Islet precursor cell (in vitro differentiated cells): Measurements from ENCODE around the gene HDAC5.
A peak's percentile ranks its signal among the peaks of the same experiment; 100 is the strongest.
"Not testable (repeated sequence)": the region's sequence is repeated elsewhere in the genome, so short reads cannot be mapped to it uniquely, and the experiment has no call there.

Experiments used
- DNase-seq: peaks from one replicate; pipeline ENCODE4 v3.0.0-alpha.2; 2018

Gene HDAC5

DNA sequence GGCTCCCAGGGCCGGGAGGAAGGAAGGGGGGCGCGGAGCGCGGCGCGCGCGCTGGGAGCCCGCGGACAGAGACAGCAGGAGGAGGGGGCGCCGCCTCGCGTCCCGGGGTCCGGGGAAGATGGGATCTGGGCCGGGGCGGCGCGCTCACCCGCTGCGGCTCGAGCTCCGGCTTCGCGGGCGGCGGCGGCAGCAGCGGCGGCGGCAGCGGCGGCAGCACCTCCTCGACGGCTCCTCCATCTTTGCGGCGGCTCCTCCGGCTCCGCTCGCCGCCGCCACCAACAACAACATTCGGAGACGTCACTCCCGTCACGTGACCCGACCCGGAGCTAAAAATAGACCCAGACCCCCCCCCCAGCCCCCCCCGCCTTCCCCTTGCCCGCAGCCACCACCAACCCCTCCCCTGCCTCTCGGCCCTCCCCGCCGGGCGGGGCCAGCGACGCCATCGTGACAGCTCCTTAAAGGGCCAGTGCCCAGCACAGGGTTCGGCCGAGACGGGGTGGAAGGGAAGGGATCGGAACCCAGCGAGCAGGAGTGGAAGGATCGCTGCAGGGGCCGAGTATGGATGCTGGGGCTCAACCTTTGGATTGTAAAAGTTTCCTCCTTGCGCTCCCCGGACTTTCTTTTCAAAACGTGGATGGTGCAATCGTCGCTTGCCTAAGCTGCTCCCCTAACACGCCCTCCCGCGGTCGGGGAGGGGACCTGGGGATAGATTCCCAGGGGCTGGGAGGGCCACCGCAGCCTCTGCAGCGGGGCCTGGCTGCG lies at the start of gene HDAC5:
Gene HDAC5 (minus strand): TSS at position 286 of the 762 bp plus-strand sequence. CDS start 6,126 bp downstream, outside the sequence.
- peak; percentile 99 for DNase-seq

DNA sequence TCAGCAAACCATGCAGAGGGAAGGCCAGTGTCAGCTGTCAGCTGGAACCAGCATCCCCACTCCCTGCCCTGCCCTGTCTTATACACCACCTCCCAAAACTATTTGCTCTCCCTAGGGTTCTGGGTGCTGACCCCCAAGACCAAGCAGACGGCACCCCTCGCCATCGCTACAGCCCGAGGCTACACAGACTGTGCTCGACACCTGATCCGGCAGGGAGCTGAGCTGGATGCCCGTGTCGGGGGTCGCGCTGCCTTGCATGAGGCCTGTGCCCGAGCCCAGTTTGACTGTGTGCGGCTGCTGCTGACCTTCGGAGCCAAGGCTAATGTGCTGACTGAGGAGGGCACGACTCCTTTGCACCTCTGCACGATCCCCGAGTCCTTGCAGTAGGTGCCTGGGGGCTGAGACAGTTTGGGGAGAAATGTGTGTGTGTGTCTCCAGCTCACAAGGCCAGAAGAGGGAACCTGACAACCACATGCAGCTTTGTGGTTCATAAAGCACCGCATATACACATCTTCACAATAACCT lies 48.6 kb upstream of the HDAC5 start:
- peak; percentile 57 for DNase-seq

DNA sequence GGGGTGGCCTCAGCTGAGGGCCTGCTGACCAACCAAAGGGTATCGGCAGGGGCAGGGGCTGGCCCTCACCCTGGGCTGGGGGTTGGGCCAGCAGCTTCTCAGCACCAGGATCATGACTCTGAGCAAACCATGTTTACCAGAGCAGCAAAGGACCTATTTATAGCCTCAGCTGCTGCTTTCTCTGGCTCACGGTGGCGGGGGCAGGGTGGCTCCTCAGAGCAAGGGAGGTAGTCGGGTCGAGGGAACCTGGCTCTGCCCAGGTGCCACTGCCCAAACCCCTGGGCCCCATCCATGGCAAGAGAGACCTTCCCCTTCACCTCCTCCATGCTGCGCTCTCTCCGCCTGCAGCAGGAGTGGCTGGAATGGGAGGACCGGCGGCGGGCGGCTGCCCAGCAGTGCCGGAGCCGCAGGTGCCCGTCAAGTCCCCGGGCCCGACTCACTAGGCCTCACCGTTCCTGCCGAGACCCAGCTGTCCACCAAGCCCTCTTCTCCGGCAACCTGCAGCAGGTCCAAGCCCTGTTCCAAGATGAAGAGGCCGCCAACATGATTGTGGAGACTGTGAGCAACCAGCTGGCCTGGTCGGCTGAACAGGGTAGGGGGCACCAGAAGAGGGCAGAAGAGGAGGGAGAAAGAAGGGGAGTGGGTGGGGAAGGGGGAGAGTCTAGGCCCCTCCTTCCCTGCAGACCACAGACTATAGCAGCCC lies 47.2 kb upstream of the HDAC5 start, which contains the start of gene ASB16:
Gene ASB16 (plus strand): TSS at position 206 of the 703 bp plus-strand sequence. CDS start 86 bp downstream, at position 292.
- peak; percentile 68 for DNase-seq

DNA sequence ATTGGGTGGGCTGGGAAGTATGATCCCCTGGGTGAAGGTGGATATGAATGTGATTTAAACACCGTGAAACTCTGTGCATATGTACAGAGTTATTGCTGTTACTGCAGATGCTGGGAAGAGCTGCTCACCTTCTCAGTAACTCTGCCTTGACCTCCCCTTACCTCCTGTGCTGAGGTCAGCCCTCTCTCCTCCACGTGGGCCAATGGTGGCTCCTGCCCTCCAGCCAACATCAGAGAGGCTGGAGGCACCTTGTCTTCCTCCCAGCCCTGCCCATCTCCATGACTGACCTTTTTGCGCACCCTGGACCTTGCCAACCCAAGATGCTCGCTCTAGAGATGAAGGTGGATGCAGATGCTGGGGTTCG lies 46.7 kb upstream of the HDAC5 start:
- no peak for DNase-seq

DNA sequence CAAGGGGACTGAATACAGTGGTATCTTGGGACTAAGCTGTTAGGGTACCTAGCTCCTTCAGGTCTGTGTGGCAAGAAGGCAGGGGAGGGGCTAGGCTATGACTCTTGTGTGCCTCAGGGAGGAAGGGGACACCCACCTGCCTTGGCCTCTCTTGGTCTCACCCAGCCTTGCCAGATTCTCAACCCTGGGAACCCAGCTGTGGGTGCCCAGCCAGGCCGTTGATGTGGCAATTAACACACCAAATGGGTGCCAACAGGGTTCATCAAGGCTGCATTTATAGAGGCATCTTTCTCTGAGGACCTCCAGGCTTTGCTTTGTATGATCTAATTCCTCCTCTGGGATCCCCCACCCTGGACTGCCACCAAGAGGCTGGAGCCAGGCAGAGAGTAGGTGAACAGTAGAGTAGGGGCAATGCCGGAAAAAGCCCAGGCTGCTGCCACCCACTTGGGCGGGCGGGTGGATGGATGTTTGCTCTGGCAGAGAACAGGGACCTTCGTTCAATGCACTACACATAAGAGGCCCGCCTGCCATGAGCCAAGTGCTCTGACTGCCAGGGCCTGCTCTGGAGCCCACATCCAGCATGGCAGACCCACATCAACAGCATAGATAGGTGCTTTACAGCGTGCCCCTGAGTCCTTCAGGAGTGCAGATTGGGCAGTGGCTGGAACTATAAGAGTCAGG lies 43.9 kb upstream of the HDAC5 start:
- no peak for DNase-seq

DNA sequence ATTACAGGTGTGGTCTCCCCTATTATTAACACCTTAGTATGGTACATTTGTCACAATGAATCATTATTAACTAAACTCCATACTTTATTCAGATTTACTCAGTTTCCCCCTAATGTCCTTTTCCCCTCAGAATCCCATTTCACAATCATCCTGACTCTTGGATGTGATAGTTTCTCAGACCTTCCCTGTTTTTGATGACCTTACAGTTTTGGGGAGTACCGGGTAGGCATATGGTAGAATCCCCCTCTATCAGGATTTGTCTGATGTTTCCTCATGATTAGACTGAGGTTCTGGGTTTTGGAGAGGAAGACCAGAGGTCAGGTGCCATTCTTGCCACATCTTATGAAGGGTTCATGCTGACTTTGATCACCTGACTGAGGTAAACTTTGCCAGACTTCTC lies 41.0 kb upstream of the HDAC5 start:
- no peak for DNase-seq

DNA sequence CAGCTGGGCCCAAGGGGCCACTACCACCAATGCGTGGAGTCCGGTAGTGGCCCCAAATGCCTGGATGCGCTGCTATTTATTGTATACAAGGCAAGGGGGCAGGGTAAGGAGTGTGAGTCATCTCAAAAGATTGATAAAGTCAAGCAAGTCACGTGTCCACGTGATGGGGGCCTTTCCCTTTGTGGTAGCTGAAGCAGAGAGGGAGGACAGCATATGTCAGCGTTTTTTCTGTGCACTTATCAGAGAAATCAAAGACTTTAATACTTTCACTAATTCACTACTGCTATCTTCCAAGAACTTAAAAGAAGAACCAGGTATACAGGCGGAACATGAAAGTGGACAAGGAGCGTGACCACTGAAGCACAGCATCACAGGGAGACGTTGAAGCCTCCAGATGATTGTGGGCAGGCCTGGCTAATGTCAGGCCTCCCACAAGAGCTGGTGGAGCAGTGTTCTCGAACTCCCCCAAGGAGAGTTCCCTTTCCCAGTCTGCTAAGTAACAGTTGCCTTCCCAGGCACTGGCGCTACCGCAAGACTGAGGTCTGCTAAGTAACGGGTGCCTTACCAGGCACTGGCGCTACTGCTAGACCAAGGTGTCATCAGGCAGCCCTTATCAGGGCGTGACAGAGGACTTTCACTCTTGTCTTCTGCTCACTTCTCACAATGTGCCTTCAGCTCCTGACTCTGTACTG lies 36.2 kb upstream of the HDAC5 start:
- no peak for DNase-seq

DNA sequence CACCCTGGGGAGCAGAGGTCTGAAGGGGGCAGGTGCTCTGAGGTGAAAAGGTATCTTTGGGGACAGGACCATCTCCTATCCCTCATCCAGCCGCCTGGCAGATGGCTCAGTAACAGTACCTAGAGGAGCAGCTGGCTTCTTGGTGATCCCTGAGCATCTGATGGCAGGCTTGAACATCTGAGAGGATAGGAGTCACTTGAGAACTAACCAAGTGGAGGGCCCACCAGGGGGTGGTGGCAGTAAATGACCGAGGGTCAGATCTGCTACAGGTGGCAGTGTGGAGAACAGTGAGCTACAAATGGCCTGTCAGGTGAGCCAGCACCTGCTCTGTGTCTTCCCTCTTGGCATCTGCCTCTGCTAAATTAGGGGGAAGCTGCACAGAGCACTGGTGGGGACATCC lies 32.0 kb upstream of the HDAC5 start:
- peak; percentile 52 for DNase-seq

DNA sequence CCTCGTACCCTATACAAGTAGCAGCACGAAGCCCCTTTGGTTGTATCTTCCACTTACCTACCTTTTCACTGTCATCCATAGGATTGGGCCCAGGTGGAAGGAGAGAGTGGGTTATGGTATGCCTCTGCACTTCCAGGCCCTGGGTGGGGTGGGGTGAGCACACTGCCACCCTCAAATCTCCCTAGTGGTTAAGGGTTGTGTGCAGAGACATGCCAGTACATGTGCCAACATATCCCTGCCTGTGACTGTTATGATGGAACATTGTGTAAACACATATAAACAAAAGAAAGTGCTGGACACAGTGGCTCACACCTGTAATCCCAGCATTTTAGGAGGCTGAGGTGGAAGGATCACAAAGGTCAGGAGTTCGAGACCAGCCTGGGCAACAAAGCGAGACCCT lies 29.4 kb upstream of the HDAC5 start:
- no peak for DNase-seq

DNA sequence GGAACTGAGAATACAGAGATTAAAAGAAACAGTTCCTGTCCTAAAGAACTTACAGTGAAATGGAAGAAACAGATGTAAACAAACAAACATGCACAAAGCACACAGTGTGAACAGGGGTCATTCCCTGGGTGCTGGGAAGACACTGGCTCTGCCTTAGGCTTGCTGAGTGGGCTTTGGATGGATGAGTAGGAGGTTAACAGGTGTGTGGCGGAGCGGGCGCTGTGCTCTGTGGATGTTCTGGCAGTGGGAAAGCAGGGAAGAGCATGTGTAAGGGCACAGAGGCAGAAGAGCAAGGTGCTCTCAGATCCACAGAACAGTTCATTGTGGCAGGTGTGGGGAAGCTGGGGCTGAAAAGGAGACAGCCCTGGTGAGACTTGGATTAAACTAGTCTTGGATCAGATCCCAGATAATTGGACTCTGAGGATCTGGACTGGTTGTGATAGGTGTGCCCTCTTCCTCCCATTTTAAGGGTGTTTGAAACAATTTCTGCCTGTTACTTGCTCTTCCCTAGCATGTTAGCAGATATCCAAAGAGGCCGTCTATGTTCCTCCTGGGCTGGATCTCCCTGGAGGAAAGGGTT lies 26.4 kb upstream of the HDAC5 start:
- no peak for DNase-seq

DNA sequence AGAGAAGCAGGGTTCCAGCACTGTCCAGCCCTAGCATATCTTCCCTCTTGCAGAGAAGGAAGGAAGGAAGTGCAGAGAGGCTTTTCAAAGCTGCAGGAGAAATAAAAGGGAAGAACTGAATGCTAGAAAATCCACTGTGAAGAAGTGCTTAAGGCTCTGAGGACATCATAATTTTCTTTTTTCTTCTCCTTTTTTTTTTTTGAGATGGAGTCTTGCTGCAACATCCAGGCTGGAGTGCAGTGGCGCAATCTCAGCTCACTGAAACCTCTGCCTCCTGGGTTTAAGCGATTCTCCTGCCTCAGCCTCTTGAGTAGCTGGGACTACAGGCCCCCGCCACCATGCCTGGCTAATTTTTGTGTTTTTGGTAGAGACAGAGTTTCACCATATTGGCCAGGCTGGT lies 25.6 kb upstream of the HDAC5 start:
- DNase-seq = not testable (repeated sequence)

DNA sequence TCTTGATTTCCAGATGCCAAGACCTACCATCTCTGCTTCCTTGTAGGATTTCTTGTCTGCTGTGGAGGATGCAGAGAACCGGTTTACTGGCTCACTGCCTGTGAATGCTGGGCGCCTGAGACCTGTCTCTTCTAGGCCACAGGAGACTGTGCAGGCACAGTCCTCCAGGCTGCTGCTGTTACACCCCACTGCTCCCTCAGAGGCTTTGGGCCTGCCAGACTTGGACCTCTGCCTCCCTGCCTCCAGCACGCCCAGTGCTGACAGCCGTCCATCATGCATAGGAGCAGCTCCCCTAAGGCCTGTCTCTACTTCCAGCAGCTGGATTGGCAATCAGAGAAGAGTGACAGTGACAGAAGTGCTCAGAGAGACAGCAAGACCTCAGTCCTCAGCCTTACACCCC lies 24.4 kb upstream of the HDAC5 start:
- DNase-seq = no peak

DNA sequence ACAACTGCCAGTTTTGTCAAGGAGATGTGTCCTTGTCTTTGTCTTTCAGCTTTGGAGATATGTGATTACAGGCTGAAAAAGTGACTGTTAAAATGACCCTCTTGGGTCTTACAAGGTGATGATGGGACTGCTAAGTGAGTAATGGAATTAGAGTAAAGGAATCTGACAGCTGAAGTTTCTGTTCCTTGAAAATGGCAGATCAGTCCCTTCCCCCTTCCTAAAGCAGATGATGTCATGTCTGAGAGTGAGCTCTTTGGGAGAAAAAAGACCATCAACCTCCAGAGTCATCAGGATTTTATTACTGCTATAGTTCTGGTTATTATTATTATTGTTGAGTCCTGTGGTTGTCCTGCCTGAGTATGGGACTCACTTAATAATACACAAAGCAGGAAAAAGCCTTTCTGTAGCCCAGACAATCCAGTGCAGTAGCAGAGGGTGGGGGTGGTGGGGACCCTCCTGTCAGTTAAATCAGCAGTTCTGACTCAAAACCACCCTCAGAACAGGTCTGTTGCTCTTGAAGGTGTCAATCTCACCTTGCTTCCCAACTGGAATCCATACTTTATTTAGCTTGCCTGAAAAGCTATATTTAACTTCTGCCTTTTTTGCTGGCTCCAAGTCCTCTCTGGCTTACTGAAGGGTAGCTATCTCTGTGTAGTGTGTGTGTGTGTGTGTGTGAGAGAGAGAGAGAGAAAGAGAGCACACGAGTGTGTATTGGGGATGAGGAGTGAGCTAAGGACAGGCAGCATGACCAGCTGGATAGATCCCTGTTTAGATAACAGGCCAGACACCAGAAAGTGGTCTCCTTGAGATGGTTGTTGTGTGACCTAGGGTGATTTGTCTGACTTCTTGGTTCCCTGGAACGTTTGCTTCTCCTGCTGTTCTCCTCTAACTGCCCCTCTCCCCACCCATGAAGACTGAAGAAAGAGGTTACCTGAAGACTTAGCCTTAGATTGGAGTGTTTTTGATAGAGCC lies 23.2 kb upstream of the HDAC5 start:
- peak; percentile 74 for DNase-seq

DNA sequence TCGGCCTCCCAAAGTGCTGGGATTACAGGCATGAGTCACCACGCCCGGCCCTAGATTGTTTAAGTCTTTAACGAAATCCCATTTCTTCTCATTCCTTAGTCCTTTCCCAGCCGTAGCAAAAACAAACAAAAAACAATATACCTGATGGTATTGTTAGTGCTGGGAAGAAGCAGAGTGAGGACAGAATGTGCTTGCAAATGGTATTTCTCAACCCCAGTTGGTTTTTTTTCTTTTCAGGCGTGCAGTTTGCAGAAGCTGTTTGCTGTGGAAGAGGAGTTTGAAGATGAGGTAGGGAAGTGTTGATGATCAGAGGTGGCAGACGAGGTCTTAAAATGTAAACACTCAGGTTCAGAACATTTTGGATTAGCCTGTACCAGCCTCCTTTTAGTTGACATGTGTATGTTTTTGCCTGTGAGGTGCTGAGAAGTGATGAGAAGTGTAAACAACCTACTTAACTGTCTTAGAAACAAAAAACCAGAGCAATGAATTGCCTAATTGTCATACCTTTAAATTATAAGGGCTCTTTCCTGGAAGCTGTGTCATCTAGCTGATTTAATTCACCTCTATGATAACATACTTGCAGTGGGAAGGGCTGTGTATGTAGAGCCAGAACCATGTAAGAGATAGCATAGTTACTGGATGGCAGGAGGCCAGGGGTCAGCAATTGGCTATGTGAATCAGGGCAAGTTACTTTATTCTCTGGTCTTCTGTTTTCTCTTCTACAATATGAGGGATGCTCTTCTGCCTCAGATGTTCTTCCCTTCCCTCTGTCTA lies 21.7 kb upstream of the HDAC5 start:
- DNase-seq = no peak

DNA sequence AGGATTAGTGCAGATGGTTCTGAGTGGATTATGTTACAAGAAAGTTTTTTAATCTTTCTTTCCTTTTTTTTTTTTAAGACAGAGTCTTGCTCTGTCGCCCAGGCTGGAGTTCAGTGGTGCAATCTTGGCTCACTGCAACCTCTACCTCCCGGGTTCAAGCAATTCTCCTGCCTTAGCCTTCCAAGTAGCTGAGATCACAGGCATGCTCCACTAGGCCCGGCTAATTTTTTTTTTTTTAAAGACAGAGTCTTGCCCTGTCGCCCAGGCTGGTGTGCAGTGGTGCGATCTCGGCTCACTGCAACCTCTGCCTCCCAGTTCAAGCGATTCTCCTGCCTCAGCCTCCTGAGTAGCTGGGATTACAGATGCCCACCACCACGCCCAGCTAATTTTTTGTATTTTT lies 20.5 kb upstream of the HDAC5 start:
- DNase-seq = not testable (repeated sequence)

DNA sequence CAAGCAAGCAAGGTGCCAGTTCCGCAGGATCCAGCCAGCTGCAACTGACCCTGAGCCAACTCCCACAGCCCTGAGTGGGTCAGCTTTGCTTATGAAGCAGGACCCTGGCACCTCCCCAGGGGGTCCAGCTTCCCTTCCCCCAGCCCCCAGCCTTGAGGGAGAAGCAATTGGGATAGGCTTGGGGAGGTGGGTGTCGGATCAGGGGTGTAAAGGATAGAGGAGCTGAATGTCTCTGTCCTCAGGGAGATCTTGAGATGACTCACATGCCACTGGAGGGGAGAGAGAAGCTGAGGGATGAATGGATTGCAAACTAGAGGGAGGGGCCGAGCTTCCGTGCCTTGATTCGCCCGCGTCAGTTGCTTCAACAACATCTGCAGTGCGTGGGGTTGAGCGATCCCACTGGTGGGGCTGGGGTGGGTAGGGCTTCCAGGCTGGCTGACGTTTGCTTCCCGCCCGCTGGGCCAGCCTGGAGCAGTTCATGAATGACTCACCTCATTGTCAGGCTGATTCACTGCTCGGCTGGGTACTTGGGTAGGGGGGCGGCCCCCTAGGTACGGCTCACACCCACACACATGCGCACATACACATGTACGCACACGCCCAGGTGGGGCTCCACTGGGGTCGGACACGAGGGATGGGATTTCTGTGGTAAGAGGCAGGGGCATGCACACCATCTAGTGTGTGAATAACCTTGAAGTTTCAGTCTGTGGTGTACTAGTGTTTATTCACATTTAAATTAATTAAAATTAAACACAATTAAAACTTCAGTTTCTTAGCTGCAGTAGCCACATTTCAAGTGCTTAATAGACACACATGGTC lies 14.7 kb upstream of the HDAC5 start:
- DNase-seq = peak; percentile 100

DNA sequence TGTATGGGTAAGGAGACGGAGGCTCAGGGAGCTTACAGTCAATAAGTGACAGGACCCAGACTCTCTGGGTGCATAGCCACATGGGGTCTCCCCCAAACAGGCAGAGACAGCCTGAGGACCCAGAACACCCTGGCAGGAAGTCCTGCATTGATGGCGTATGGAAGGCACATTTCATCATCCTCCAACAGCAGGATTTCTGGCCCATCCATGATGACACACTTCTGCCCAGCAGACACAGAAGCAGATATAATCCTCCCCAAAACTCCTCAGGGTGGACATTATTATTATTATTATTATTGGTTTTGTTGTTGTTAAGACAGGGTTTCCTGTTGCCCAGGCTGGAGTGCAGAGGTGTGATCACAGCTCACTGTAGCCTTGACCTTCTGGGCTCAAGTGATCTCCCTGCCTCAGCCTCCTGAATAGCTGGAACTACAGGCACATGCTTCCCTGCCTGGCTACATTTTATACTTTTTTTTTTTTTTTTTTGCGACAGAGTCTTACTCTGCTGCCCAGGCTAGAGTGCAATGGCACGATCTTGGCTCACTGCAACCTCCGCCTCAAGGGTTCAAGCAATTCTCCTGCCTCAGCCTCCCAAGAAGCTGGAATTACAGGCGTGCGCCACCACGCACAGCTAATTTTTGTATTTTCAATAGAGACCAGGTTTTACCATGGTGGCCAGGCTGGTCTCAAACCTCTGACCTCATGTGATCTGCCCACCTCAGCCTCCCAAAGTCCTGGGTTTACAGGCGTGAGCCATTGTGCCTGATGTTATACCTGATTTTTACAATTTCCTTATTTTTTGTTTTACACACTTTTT lies 11.5 kb upstream of the HDAC5 start:
- no peak for DNase-seq

DNA sequence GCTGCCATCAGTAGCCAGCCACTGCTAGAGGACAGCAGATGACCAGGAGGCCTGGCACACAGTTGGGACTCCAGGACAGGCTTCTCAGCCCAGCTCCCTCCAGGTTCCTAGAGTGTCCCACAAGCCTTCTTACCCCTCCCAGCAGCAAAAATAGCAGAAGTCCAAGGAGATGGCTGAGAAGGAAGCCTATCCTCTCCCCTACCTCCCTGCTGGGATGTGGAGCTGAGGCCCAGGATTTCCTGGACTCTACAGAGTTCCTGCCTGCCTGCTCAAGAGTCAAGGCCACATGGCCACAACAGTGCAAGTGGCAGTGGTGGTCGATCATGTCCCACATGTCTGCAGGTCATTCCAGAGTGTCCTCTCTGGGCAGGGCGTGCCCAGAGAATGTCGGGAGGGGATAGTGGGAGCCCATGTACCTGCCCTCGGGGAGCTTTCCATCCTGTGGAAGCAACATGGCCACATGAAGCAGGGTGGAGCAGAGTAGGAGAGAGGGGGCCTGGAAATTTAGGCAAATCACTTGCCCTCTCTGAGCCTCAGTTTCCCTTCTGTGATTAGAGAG lies 10.6 kb upstream of the HDAC5 start:
- no peak for DNase-seq
